ENCODE results near the gene HYAL1.

The HYAL1 gene

DNA sequence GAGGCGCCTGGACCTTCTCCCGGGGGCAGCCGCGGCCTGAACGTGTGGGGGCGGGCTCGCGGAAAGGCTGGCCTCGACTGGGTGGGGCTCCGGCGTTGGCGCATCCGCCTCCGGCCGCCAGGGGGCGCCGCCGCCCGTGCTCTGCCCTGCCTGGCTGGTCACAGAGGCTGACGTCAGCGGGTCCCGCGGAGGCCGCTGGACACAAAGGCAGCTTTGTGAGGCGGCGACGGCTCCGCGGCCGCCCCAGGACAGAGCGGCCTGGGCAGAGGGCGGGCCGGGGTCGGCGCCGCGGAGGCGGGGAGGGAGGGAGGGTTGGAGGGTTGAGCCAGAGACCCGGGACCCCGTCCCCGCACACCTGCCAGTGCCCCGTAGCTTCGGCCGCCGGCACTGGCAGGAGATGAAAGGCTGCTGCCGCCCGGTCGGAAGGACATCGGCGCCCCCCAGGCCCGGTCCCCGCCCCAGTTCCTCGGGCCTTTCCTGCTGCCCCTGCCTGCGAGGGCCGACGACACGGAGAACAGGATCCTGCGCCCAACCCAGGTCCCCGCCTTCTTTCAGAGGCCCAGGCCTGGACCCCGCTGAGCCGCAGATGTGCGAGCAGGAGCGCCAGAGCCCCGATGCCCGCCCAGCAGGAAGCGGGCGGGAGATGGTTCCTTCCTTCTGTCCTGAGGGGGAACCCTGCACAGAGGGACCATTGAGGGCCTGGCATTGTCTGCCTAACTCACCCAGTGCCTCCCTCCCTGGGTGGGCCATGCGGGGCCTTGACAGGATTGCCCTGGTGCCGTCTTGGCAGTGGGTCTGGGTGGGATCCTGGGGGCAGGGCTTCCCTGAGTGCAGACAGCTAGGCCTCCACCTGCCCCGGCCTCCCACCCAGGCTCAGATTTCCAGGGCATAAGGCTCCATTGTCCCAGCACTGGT lies 43.1 kb downstream of the HYAL1 start:
- TF ChIP-seq, protein P1, sequence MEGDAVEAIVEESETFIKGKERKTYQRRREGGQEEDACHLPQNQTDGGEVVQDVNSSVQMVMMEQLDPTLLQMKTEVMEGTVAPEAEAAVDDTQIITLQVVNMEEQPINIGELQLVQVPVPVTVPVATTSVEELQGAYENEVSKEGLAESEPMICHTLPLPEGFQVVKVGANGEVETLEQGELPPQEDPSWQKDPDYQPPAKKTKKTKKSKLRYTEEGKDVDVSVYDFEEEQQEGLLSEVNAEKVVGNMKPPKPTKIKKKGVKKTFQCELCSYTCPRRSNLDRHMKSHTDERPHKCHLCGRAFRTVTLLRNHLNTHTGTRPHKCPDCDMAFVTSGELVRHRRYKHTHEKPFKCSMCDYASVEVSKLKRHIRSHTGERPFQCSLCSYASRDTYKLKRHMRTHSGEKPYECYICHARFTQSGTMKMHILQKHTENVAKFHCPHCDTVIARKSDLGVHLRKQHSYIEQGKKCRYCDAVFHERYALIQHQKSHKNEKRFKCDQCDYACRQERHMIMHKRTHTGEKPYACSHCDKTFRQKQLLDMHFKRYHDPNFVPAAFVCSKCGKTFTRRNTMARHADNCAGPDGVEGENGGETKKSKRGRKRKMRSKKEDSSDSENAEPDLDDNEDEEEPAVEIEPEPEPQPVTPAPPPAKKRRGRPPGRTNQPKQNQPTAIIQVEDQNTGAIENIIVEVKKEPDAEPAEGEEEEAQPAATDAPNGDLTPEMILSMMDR (IDR thresholded peaks at IDR 0.05; ENCODE audit: insufficient read depth, missing control alignments) = peak; percentile 84
- no peak for FAIRE-seq
- peak; percentile 100 for DNase-seq (ENCODE audit: insufficient read length, low spot score)

DNA sequence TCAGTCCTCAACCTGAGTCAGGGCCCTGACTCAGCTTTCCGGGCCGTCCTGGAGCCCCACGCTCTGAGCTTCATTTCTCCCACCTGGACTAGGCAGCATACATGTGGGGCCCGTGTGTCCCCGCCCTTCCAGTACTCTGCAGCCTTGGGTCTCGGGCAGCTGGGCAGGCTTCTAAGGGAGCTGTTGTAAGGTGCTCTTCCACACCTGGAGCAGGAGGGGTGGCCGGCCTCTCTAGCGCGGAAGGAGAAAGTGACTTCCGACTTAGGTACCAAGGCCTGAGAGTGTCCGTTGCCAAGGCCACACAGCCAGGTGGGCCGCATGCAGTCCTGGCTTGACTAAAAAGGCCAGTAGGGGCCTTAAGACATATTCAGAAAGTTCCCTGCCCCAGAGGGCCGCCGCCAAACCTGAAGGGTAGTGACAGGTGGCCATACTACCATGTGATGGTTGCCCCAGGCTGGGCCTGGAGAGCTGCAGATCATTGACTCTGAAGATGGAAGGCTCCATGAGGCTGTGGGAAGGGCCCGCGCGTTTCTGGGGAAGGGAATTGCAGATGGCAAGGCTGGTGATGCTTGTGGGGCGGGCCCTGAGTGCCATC lies 43.8 kb downstream of the HYAL1 start:
- TF ChIP-seq, protein P1 (IDR thresholded peaks at IDR 0.05; ENCODE audit: insufficient read depth, missing control alignments) = no peak
- no peak for FAIRE-seq
- no peak for DNase-seq (ENCODE audit: insufficient read length, low spot score)

DNA sequence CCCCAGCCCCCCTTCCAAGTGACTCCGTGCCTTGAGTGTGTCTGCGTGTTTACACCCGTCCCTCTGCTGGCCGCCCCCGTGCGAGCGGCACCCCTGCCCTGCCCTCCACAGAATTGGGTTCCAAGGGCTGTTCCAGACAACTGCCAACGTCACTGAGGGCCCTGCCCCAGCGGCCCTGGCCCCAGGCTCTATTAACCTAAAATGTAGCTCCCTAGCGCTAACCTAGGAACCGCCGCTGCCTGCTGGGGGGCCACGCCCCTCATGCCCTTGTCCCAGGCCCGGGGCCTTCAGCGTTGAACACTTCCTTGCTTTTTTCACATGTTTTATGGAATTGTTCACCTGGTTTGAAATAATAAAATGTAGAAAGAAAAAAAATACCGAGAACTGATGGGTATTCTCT lies 44.4 kb downstream of the HYAL1 start:
- TF ChIP-seq, protein P1 (IDR thresholded peaks at IDR 0.05; ENCODE audit: insufficient read depth, missing control alignments) = no peak
- FAIRE-seq (no peak), DNase-seq (ENCODE audit: insufficient read length, low spot score) (no peak)

GRCh38 chr3:50258029-50258680 lies 45.2 kb downstream of the HYAL1 start:
- no peak for DNase-seq (ENCODE audit: insufficient read length, low spot score)
- TF ChIP-seq, protein P1 (IDR thresholded peaks at IDR 0.05; ENCODE audit: insufficient read depth, missing control alignments) = no peak
- no peak for FAIRE-seq

DNA sequence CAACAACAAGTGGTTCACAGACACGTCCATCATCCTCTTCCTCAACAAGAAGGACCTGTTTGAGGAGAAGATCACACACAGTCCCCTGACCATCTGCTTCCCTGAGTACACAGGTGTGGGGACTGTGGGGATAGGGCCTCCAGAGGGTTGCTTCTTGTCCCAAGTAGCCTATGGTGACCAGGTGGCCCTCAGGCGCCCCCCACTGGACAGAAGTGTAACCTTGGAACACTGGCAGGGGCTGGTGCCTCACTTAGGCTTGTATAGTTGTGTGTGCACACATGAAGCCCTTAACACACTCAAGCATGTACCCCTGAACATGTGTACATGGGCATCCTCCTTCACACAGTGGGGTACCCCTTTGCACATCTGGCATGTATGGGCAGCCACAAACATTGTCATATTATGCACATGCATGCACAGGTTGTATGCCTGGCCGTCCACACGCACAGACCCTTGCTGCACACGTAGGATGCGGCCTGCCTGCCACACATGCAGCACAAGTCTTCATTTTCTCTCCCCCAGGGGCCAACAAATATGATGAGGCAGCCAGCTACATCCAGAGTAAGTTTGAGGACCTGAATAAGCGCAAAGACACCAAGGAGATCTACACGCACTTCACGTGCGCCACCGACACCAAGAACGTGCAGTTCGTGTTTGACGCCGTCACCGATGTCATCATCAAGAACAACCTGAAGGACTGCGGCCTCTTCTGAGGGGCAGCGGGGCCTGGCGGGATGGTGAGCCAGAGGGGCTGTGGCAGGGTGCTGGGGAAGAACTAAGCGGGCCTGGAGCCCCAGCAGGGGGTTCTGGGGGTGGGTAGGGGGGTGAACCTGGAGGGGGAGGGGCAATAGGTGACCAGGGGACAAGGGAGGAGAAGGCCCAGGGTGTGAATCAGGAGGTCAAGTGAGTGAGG lies 46.1 kb downstream of the HYAL1 start:
- TF ChIP-seq, protein P1 (IDR thresholded peaks at IDR 0.05; ENCODE audit: insufficient read depth, missing control alignments) = peak; percentile 42
- DNase-seq (ENCODE audit: insufficient read length, low spot score) (no peak), FAIRE-seq (no peak)

DNA sequence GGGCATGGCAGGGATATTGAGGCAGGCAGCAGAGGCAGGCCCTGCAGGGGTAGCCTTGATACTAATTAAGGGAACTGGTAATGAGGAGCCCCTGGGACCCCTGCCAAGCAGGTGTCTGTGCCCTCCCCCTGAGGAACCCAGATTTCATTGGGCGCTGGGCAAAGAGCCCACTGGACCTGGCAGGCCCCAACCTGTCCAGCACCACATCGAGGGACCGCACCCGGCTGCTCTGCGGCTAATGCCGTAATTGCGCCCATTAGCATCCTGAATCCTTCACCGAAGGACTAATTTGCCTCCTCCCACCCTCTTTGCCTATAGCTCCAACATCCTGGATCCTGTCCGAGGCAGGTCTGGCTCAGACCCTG lies 48.1 kb downstream of the HYAL1 start:
- TF ChIP-seq, protein P1 (IDR thresholded peaks at IDR 0.05; ENCODE audit: insufficient read depth, missing control alignments) = no peak
- FAIRE-seq = no peak
- no peak for DNase-seq (ENCODE audit: insufficient read length, low spot score)

Data from D721Med (cell line).